Calu3 (cell line): ENCODE data around the gene PTPRF. TPM values are rescaled to one million over a fixed set of nuclear protein-coding genes. Genes with fewer than 3 reads are reported as not detected.

Experiments
- BruUV-seq: library from RNA; stranded (reverse); fragments of 400-500 nt; replicated peaks from 2 replicates; lab custom pipeline; 2021; lab: Mats Ljungman, UMichigan
- CTCF ChIA-PET: fragments of 300-600 bp; sonication (Branson Sonifier 250); formaldehyde crosslinking; loops from one replicate; lab custom pipeline; 2022; ENCODE audit warnings: antibody characterized with exemption; lab: Charles Lee
- DNase-seq: peaks from one replicate; pipeline ENCODE4 v3.0.0; 2022
- H3K27ac Mint-ChIP-seq: one replicate; pipeline ENCODE4 v1.8.0; 2022; ENCODE audit warnings: mixed read lengths; ENCODE audit not compliant: unreplicated experiment
- H3K27me3 Mint-ChIP-seq: one replicate; pipeline ENCODE4 v1.8.0; 2022; ENCODE audit warnings: mixed read lengths; ENCODE audit not compliant: unreplicated experiment
- H3K36me3 Mint-ChIP-seq: one replicate; pipeline ENCODE4 v1.8.0; 2022; ENCODE audit warnings: mild to moderate bottlenecking, moderate library complexity, mixed read lengths; ENCODE audit not compliant: insufficient read depth, unreplicated experiment
- H3K4me1 Mint-ChIP-seq: one replicate; pipeline ENCODE4 v1.8.0; 2022; ENCODE audit warnings: mild to moderate bottlenecking, low read depth, mixed read lengths; ENCODE audit not compliant: unreplicated experiment
- H3K4me3 Mint-ChIP-seq: one replicate; pipeline ENCODE4 v1.8.0; 2022; ENCODE audit warnings: mild to moderate bottlenecking, low read depth, moderate library complexity, mixed read lengths; ENCODE audit not compliant: unreplicated experiment
- H3K9me3 Mint-ChIP-seq: one replicate; pipeline ENCODE4 v1.8.0; 2022; ENCODE audit warnings: low read depth, mixed read lengths; ENCODE audit not compliant: unreplicated experiment
- CTCF ChIP-seq: fragments of 200-600 bp; IDR thresholded peaks from one replicate; pipeline ENCODE4 v1.8.0; 2022; ENCODE audit warnings: antibody characterized with exemption; ENCODE audit not compliant: unreplicated experiment
- intact Hi-C: fragments of 100-400 bp; cut with micrococcal nuclease; formaldehyde crosslinking; loops from one replicate; pipeline ENCODE4 v1.10.0; 2022; ENCODE audit not compliant: unreplicated experiment
- total RNA-seq: library from RNA; stranded (reverse); gene quantifications from 2 replicates; pipeline ENCODE4 v1.2.3, GENCODE V29; 2022

Gene PTPRF
- total RNA-seq, 1 experiment from 2014 or later, result 318 TPM

- no peak for TF ChIP-seq CTCF
- no peaks in the 10 kb centered on the region for H3K27me3 Mint-ChIP-seq
- CTCF ChIA-PET, result no interaction called here
- peaks cover 6% of the 10 kb centered on the region for H3K4me1 Mint-ChIP-seq
- no peaks in the 10 kb centered on the region for H3K9me3 Mint-ChIP-seq
- no TSS peak for BruUV-seq
- H3K4me3 Mint-ChIP-seq, result no peak overlapping the region
- intact Hi-C loops, result no loop called here
- DNase-seq, result no peak
- H3K27ac Mint-ChIP-seq, result no peak overlapping the region
- H3K36me3 Mint-ChIP-seq, result peaks cover 28% of the 10 kb centered on the region
Observed at GRCh38 chr1:43570277-43570676, 39.6 kb downstream of the PTPRF start.

GRCh38 chr1:43570715-43571114, 40.0 kb downstream of the PTPRF start:
- Mint-ChIP-seq H3K4me3 (no peak overlapping the region), H3K4me1 (peaks cover 6% of the 10 kb centered on the region), H3K36me3 (peaks cover 32% of the 10 kb centered on the region), H3K27me3 (no peaks in the 10 kb centered on the region), H3K9me3 (no peaks in the 10 kb centered on the region), H3K27ac (no peak overlapping the region)
- no peak for TF ChIP-seq CTCF
- intact Hi-C loops, result no loop called here
- DNase-seq, result no peak
- CTCF ChIA-PET, result no interaction called here
- BruUV-seq, result no TSS peak

DNA sequence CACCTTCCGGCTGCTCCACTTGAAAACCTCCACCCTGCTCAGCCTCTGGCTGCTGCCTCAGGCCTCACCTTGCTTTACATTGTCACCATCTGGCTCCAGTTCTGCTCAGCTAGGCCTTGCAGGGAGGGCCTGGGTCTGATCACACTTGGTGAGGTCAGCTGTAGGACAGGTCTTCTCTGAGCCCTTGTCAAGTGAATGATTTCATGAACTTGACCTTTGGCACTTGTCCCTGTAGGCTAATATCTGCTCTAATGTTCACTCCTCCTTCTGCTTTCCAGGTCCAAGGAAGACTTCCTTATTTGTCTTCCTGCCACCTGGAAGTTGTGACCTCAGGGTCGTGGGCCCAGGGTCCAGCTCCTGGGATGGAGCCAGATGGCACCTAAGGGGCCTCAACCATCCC, 41.4 kb downstream of the PTPRF start:
- no peak for TF ChIP-seq CTCF
- Mint-ChIP-seq H3K27ac (no peak overlapping the region), H3K27me3 (no peaks in the 10 kb centered on the region), H3K4me3 (no peak overlapping the region), H3K4me1 (peaks cover 6% of the 10 kb centered on the region), H3K36me3 (peaks cover 37% of the 10 kb centered on the region), H3K9me3 (no peaks in the 10 kb centered on the region)
- intact Hi-C loops, result no loop called here
- CTCF ChIA-PET, result no interaction called here
- no TSS peak for BruUV-seq
- no peak for DNase-seq

DNA sequence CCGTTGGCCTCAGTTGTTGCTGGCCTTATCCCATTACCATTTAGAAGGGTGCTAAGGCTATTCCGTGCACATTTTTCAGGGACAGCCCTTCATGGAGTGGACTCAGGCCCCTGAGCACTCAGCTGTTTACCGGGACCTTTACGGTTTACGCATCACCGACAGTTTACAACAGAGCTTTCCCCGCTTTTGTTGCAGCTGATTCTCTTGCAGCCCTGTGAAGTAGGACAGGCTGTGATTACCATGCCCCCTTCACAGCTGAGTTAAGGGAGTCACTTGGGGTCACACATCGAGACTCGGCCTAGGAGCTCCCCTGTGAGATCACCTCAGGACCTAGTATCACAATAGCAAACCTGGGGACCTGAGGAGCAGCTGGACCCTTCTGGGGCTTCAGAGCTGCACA, 41.9 kb downstream of the PTPRF start:
- H3K9me3 Mint-ChIP-seq, result no peaks in the 10 kb centered on the region
- CTCF ChIA-PET, result interaction anchor here (0.9 kb wide), 1 partner anchor 11 kb away, joined by 3 read pairs; no protein-coding TSS in a partner anchor
- H3K4me1 Mint-ChIP-seq, result peaks cover 6% of the 10 kb centered on the region
- no peaks in the 10 kb centered on the region for H3K27me3 Mint-ChIP-seq
- no TSS peak for BruUV-seq
- H3K4me3 Mint-ChIP-seq, result no peak overlapping the region
- TF ChIP-seq CTCF, result no peak
- peaks cover 38% of the 10 kb centered on the region for H3K36me3 Mint-ChIP-seq
- intact Hi-C loops, result no loop called here
- no peak for DNase-seq
- H3K27ac Mint-ChIP-seq, result no peak overlapping the region
